Dermis blood vessel endothelial cell (primary cell): ENCODE measurements around the gene SLC9A3. TPM values are rescaled to one million over a fixed set of nuclear protein-coding genes. Genes with fewer than 3 reads are reported as not detected.
"Not testable (repeated sequence)": the region's sequence is repeated elsewhere in the genome, so short reads cannot be mapped to it uniquely, and the experiment has no call there.

ENCODE experiments used
- DNase-seq: peaks from one replicate; pipeline ENCODE4 v3.0.0; 2010
- total RNA-seq: library from RNA; depleted of rRNA; stranded (reverse); fragments of >200 nt; gene quantifications from 2 replicates; pipeline ENCODE4 v1.2.3, GENCODE V29; 2014

Gene SLC9A3
- total RNA-seq, result 1.5 TPM in 2 replicates

DNA sequence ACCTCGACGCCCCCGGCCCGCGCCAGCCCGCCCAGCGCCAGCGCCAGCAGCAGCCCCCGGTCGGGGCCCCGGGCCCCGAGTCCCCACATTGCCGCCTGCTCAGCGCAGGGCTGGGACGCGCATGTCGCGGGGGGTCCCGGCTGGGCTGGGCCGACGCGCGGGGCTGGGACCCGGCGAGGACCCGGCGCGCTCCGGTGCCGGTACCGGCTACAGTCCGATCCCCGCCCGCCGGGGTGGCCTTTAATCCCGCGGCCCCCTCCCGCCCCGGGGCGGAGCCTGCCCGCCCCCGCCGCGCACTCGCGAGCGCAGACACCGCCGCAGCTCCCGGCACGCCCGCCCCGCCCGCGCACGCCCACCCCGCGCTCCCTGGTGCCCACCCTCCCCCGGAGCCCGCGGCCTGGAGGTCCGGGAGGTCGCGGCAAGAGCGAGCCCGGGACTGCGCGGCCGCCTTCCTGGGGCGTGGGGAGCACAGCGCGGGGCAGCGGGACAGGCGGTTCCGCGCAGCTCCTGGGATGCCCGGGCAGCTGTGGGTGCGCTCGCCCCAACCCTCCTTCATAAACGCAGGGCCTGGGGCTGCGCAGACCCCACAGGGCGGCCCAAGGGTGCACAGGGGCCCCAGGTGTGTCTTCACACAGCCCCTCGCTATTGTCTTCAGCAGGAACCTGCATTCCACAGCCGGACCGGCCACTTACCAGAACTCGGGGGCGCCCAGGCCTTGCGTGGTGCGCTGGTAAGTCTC, at the start of gene SLC9A3:
Gene SLC9A3 (minus strand): TSS at position 216 of the 739 bp plus-strand sequence.
- no peak for DNase-seq

DNA sequence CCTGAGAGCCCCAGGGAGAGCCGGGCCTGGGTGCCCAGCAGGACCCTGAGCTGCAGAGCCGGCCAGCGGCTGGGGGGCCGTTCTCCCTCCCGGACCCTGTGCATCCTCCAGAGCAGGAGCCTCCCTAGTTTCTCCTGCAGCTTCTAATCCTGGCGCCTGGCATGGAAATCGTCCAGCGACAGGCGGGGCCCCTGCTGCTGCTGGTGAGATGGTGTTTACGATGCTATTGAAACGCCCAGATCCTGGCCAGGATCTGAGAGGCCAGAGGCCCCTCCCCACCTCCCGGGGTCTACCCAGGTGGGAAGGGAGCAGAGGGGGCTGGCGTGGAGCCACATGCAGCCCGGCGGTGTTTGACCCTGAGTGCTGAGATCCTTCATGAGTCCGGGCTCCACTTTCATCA, 49.7 kb upstream of the SLC9A3 start:
- no peak for DNase-seq

DNA sequence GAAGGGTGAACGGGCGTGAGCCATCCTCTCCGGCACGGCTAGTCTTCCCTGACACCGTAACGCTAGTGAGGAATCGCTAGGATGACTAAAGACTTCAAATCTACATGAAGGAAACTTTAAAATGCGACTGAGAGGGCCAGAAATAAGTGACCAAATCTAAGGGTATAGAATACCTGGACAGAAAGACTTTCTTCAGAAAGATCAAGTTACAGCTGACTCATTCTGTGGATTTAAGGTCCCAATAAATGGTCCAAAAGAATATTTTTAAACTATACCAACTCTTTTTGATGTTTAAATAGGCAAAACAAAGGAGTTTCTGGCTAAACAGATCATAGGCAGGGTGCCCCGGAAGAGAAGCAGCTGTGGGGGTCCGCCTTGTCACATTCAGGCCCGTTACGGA, 49.0 kb upstream of the SLC9A3 start:
- no peak for DNase-seq

DNA sequence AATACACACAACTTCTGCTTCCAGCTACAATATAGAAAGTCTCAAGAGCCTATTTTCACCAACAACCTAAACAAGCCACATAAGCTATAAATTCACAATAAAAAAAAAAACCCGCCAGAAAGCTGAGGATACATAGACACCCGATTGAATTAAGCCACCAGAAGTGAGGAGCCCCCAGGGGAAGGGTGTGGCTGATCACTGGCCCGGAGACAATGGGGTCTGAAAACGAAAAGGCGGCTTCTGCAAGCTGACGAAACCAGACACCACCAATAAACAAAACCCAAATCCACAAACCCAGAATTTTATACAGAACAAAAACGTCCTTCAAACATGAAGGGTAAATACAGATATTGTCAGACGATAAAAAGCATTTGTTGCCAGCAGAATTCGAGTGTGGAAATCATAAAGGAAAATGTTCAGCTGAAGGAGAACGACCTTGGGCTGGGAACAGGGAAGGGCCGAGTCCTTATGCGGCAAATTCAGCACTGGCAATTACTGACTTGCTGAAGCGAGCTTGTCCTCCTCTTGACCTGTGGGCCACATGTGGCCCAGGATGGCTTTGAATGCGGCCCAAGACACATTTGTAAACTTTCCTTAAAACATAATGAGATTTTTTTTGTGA, 48.3 kb upstream of the SLC9A3 start:
- DNase-seq, result no peak

DNA sequence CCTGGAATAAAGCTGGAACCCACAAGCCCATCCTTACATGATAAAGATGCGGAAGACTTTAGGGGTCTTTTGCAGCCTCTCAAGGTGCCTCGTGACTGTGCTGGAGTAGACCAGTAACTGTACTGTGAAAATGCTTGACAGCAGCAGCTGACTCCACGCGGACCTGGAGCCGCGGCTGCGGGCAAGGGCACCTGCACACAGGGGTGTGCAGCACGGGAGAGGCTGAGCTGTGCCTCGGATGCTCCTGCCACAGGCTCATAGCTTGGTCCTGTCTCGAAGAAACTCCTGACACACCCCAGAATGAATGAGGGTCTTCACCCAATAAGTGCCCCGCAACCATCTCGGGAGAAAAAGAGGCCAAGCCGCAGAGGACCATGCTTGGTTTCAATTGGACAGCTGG, 47.5 kb upstream of the SLC9A3 start:
- no peak for DNase-seq

DNA sequence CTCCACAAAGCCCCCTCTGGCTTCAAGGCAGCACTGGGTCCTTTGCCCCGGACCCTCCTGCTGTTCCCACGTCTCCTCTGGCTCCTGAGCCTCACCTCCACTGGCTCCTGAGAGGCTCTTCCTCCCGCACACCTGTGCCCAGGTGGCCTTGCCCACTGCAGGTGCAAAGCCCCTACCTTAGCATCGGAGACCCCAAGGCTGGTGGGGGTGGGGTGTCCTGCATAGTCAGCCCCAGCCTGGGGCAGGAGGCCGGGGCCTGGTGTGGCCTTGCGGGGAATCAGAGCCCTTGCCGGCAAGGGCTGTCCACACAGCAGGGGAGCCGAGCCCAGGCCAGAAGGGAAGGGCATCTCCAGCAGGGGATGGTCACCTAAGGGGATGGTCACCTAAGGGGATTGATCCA, 46.6 kb upstream of the SLC9A3 start:
- DNase-seq, result no peak

DNA sequence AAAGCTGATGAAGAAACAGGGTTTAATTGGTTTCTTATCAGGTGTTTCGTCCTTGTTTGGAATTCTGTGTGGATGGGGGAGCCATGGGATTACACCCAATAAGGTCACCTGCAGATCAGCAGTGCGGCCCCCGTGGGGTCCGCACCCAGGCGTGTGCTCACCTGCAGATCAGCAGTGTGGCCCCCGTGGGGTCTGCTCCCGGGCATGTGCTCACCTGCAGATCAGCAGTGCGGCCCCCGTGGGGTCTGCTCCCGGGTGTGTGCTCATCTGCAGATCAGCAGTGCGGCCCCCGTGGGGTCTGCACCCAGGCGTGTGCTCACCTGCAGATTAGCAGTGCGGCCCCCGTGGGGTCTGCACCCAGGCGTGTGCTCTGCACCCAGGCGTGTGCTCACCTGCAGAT, 46.2 kb upstream of the SLC9A3 start:
- DNase-seq, result no peak

DNA sequence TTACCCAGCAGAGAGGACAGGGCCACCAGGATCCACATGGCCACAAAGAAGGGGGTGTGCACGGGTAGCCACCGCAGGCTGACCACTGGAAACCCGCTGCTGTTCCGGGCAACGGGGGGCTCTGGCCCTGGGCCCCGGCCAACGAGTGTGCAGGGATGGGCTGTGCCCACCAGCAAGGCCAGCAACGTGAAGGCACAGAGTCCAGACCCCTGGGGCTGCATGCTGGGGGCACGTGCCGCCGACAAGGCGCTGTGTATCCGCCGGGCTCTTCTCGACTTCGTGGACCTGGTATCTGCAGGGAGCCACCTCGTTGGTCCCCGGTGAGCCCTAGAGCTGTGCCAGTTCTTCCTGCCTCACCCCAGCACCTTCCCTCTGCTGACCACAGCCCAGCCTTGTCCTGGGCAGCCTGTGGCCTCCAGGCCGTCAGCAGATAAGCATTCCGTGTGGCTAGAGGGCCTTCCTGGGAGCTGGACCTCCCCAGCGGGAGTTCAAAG, 45.7 kb upstream of the SLC9A3 start:
- DNase-seq, result no peak

DNA sequence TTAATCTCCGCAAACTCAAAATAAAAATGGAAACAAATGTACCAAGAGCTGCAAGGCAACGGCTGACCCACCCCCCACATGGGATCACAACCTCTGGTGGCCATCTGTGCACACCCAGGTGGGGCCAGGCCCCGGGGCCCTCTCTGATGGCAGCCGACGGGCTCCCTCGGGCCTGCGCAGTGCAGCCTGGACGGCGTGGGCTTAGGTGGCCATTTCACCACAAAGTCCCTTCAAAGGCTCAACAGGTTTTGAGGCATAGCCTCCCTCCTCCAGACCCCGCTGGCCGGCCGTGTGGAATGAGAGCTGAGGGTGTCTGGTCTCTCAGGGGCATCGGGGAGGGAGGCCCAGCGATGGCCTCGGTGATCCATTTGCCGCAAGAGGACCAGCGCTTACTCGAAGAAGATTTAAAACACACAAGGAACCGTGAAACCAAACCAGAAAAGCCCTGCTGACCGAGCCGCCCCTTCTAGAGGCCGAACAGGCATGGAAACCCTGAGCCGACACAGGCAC, 45.2 kb upstream of the SLC9A3 start:
- DNase-seq, result no peak

DNA sequence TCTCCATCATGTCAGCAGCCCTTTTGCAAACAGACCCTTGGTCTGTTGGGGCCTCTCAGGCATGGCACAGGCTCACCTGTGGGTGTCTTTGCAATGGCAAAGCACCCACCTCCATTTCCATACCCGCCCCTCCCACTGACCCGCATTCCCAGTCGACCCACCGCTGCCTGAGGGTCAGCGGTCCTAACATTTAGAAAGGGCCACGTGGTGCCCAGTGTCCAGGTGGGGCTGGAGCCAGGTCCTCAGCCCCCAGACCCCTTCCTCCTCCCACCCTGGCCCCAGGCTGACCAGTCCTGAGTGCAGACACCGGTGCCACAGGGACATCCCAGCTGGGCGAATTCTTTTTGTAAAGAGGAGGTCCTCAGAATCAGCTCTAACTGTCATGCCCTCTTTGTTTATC, 44.6 kb upstream of the SLC9A3 start:
- DNase-seq, result no peak

DNA sequence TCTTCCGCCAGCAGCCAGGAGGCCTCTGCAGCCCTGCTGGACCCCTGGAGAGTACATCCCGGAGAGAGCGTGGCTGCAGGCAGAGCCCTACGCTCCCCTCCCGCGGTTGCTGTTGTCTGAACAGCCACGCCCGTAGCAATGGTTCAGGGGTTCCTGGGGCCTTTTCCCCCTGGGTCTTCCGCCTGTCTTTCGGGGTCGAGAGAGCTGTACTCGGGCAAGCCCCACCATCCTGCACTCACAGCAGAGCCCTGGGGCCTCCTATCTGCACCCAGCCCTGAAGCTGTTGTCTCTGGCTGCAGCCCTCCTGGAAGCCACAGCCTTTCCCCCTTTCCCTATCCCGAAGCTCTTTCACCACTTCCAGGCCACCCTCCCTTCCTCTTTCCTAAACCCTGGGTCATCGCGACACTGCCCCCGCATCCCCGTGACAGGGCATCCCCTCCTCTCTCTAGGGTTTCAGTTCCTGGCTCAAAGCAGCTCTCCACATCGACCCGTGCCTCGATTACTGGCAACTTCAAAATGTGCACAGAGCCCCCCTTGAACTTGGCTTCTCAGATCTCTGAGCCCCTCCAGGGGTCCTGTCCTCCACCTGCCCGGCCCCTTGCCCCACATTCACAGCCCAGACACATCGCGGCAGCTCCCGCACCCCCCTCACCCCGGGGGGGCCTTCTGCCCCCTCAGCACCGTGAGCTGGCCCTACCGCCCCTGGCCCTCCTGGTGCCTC, 44.0 kb upstream of the SLC9A3 start:
- no peak for DNase-seq

DNA sequence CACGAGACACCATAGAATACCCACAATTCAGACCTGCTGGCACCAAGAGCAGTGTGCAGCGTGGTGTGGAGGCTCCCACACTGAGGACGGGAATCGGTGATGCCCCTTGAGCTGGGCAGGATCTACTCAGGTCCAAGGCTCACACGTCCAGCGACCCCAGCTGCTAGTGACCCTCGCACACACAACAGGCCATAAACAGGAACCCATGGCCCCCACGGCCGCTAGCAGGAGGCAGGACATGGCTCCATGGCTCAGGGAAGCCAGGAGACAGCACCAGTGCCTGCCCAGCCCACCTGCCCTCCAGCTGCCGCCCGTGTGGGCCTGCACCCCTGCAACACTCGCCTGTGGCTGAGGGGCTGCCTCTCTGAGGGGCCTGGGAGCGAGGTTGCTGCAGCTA, 43.4 kb upstream of the SLC9A3 start:
- DNase-seq, result no peak

DNA sequence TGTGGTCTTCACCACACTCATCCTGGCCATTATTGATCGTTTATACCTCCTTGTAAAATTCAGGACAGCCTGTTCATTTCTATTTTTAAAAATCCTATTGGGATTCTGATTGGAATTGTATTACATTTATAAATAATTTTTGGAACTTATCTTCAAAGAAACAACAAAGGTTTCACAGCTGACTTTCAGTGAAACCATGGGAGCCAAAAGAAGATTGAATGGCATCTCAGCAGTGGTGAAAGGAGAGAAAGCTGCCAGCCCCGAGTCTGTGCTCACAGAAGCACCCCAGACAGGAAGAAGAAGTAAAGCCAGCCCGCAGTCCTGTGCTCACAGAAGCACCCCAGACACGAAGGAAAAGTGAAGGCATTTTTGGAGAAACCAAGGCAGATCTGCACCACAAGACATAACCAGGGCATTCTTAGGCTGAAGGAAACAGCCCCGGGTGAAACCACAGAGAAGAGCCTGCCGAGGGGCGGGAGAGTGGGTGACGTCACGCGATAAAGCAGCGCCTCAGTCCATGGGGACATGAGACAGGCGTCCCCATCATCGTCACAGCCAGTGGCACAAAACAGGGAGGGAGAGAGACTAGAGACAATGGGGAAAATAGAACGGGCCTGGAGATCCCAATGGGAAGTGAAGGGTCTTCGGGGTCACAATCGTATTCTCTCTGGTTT, 42.5 kb upstream of the SLC9A3 start:
- no peak for DNase-seq

DNA sequence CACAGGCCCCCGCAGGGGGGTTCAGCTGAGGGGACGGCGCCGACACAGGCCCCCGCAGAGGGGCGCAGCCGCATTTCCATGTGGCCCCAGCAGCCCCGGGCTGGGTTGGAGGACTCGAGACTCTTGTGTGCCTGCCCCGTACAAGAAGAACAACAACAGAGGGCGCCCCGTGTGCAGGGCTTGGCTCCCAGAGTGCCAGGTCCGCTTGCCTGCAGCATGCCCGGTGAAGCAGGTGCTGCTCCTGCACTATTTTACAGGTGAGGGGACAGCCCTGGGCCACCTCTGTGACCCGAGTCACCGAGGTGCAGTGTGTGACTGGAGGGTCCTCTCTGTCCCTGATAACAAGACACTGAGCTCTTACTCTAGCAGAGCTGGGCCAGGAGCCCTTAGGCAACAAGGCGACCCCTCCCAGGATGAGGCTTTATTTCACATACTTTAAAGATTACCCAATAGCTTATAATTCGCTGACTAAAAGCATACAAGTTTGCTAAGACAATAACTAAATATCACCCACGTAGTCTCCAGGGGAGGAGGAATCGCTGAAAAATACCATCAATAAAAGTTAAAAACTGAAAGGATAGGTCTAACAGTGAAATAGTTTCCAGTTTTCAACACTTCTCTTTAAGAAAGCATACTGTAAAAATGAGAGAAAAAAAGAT, 41.7 kb upstream of the SLC9A3 start:
- no peak for DNase-seq

DNA sequence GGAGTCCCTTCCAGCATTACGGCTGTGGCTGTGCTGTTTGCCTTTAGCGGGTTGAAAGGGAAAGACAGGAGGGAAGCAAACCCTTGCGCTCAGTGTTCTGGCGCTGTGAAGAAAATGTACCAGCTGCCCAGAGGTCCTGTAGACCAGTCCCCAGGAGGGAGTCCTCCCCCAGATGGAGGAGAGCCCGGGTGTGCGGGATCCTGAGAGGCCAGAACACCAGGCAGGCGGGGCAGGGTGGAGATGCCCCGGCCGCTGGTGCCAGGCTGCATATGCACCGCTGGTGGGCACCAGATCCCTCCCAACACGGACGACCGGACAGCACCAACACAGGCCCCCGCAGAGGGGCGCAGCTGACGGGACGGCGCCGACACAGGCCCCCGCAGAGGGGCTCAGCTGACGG, 37.2 kb upstream of the SLC9A3 start:
- no peak for DNase-seq

DNA sequence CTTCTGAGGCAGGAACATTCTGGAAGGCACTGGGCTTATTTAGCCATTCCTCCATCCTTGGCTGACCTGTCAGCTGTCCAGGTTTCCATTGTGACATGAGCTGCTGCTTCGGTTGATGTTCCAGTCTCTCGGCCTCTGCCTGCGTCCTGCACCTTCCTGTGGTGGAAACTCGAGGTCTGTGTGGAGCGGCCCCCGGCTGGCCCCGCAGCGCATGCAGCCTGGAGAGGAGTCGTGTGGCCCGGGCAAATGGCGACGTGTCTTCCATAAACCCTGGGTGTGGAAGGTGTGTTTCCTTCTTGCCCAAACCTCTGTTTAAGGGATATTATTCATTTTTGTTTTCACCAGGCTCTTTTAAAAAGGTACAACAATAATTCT, 36.5 kb upstream of the SLC9A3 start:
- no peak for DNase-seq

DNA sequence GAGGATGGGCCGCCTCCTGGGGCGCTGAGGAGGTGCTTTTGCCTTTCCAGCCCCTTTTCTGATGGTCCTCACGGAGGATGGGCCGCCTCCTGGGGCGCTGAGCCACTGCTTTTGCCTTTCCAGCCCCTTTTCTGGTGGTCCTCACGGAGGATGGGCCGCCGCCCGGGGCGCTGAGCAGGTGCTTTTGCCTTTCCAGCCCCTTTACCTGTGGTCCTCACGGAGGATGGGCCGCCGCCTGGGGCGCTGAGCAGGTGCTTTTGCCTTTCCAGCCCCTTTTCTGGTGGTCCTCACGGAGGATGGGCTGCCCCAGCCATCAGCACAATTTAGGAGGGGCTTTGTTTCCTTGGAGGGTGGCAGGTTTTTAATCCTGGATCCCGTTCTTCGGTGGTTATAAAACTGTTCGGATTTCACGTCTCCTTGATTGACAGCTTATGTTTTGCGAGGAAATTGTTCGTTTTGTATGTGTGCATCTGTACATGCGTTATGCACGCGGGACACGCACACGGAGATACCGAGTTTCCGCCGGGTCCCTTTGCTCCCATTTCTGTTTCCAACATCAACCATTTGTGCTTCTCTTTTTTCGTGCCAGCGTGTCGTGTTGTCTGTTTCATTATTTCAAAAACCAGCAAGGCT, 34.7 kb upstream of the SLC9A3 start:
- DNase-seq, result no peak

DNA sequence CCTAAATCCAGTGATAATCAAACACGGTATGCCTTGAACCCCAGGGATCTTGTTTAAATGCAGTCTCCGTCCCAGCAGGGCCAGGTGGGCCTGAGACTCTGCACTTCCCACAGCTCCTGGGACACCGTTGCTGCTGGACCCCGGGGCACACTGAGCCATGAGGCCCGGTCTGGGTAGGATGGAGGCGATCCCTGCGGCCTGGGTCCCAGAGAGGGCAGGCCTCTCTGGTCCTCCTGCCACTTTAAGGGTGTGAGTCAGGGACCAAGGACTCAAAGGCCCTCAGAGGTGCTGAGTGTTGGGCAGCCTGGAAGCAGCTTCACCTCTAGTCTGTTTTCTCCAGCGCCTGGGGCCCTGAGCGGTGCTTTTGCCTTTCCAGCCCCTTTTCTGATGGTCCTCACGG, 34.1 kb upstream of the SLC9A3 start:
- no peak for DNase-seq

DNA sequence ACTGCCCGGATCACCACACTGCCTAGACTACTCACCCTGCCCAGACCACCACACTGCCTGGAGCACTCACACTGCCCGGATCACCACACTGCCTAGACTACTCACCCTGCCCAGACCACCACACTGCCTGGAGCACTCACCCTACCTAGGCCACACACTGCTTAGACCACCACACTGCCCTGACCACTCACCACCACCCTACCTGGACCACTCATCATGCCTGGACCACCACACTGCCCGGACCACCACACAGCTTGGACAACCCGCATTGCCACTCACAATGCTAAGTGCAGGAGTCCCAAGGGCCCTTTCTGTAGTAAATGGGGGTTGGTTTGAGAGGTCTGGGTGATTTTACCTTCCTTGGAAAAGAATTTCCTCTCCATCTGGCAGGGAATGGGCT, 33.7 kb upstream of the SLC9A3 start:
- DNase-seq, result not testable (repeated sequence)

DNA sequence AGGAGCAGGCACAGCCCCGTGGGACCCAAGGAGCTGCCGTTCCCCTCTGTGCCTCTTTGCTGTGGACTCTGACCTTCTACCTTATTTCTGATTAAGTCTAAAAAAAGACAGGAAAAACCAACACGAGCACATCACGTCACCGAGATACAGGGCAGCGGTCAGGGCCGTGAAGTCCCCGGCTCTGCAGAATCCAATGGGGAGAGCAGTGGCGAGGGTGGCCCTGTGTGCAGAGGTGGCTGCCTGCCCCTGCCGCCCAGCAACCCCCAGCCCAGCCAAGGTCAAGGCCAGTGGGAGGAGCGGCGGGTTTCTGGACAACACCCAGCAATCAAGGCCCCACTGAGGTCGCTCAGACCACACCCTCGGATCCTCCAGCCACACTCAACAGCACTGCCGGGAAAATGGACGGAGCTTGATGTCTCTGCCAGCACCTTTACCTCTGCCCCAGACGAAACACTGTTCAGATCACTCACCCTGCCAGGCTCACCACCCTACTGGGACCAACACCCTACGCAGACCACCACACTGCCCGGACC, 32.7 kb upstream of the SLC9A3 start:
- no peak for DNase-seq

DNA sequence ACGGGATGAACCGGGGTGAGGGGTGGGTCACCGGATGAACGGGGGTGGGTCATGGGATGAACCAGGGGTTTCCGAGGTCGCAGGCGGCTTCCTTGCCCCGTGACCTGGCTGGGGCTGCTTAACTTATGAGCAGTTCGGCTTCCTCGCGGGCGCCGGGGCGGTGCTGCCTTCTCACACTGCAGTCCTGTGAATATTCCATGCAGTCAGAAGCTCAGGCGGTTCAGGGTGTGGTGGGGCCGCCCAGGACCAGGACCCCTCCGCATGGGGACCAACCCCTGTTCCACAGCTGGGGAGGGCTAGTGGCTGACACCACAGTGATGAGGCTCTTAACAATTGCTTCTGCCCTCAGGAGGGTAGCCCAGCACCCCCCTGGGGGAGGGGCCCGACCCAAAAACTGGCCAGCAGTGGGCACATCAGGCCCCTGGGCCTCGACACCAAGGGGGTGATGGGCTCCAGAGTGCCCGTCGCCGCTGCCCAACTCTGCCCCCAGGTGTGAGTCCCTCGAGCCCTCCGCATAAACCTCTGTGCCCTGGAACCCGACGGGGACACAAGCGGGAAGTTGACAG, 30.9 kb upstream of the SLC9A3 start:
- no peak for DNase-seq
